HG02763 (cell line): ENCODE data around the gene ROBO2.
"Not testable (repeated sequence)": the region's sequence is repeated elsewhere in the genome, so short reads cannot be mapped to it uniquely, and the experiment has no call there.

Experiments used
- ATAC-seq: cut with Tn5 transposase; IDR thresholded peaks from one replicate; pipeline ENCODE4 v1.9.1; 2021; ENCODE audit warnings: mild to moderate bottlenecking, moderate library complexity; ENCODE audit not compliant: unreplicated experiment

Gene ROBO2

DNA sequence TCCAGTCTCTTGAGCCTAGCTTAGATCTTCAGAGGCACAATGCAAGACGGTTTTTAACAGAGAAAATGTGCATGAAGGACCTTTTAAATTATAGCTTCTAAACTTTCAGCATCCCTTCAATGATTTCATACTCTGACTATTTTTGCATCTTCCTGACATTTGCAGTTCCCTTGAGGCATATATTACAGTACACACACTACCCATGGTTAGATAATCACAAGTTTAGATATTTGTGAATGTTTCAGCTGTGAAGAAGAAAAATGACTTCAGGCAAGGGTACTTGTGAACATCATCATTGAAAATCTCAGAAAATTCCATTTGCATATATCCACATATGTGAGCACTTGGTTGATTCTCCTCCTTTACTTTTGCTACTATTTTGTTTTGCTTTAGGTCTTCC is 341.5 kb downstream of the ROBO2 start:
- no peak for ATAC-seq

DNA sequence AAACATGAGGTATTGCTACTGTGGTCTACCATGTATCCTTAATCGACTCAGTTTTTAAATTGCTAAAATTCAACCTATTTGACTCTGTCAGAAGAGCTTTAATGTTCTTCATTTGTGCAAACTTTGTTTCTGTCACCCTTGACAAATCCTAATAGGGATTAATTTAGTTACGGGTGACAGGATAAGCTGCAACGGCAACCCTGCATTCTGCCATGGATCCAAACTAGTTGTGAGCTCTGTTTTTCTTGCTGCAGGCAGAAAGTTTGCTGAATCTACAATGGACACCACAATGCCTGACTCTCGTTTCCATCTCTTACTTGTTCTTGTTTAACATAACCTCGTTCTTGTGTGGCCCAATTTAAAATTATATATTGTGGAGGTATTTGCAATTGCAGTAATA is 352.3 kb downstream of the ROBO2 start:
- ATAC-seq: no peak

DNA sequence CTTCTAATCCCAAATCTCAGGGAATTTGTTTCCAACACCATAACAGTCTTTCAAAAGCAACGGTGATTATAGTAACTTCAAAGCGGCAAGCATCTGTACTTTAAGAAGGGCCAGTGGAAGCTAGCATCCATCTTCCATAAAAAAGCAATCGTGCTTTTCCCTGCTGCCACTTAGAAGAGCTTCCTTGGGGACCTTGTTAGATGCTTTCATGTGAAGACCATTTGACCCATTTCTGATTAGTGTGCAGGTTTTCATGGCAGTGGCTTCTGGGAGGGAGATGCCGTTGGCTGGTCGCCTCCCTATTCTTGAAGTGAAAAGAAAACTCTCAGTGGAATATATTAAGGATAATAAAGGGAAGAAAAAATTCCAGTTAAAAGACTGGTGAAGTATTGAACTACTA is 354.1 kb downstream of the ROBO2 start:
- ATAC-seq: no peak

DNA sequence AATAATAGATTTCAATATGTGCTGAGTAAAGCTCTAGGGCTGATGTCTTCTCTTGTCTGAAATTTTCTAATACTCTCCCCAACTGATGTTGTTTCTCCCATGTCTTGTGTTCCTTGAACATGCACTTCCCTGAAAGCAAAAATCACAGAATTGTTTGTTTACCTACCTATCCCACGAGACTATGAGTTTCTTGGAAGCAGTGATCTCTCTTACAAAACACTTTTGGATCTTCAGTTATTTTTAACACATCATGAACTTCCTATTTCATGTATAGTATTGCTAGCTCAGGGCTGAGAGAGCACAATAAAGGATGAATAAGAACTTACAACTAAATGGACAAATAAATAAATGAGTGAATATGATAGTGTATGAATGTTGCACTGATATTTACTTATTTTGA is 365.0 kb downstream of the ROBO2 start:
- ATAC-seq: no peak

DNA sequence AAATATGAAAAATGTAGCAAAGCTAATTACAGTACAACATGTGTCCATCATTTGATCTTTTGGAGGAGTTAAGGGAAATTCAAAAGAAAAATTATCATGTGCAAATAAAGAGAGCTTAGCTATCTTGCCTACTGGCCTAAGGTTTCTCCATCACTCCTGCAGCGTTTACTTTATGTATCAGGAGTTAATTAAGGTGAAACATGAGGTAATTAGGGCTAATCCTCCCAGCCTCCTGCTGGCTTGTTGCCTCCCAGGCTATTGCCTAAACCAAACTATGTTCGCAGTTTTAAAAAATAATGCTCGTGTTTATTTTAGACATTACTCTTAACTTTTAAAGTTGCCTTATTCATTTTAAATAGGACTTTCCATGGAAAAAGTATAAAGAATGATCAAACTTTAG is 367.5 kb downstream of the ROBO2 start:
- no peak for ATAC-seq

DNA sequence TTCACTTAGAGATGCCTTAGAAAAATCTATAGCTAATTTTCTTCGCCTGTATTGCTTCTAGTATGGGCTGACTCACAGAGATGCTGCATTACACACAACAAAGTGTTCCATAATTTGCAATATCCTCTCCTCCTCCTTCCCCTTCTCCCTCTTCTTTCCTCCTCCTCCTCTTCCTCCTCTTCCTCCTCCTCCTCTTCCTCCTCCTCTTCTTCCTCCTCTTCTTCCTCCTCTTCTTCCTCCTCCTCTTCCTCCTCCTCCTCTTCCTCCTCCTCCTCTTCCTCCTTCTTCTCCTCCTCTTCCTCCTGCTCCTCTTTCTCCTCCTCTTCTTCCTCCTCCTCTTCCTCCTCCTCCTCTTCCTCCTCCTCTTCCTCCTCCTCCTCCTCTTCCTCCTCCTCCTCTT is 370.4 kb downstream of the ROBO2 start:
- ATAC-seq: not testable (repeated sequence)

DNA sequence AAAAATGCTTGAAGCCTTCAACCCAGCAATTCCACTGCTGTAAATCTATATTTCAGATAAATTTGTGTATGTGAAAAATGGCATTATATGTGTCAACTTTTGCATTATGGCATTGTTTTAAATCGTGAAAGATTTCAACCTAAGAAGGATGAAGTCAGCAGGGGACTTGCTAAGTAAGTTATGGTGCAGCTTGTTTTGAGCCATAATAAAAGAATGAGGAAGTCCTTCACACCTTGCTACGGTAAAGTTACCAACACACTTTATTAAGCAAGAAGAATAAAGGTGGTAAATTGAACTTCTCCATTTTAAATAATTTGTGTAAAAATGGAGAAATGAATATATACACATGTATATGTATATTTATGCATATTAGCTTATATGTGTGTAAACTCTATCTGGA is 371.4 kb downstream of the ROBO2 start:
- ATAC-seq: no peak

DNA sequence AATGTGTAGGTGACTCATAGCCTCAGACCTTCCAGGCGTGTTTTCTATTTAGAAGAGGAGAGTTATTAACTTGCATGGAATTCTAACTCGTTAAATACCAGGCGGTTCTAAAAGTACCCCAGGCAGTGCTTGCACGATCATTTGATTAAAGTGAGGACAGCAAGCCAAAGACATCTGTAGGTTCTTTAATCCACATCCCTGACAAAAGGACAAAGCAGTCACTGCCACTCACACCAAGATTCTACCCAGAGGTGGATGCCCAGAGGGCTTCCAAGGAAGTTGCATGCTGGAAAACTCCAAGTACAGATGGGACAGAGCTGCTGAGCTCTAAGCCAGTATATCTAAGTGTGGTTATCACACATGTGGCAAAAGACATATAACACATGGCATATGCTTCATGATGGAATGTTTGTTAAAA is 372.1 kb downstream of the ROBO2 start:
- ATAC-seq: no peak

DNA sequence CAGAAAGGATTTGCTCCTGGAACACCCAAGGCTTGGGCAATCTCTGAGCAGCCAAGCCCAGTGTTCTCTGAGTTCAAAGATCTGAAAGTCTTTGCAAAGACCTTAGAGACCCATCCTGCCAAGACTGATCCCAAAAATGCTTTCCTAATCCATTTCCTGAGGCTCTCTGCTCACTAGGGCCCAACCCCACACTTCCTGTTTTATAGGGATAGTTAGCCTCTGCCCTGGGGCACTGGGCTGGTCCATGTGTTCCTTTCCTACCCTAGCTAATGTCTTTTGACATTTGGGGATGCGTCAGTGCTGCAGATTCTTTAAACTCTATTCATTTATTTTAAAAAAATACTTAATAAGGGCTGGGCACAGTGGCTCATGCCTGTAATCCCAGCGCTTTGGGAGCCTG is 372.7 kb downstream of the ROBO2 start:
- no peak for ATAC-seq

DNA sequence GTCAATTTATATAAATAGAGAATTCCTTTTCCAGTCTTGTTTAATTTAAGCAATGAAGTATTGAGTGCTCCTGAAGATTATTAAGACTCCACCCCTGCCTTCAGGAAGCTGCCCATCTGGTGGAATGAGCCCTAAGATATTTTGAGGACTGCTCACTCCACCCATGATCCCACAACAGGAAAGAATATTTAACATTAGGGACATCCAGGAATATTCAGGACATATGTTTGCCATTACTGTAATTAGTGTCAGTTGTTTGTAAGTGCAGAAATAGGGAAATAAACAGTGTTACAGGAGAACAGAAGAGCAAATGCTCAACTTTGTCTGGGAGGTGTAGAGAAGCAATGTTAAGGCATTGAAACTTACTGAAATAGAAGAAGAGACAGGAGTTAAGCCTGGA is 375.0 kb downstream of the ROBO2 start:
- no peak for ATAC-seq

DNA sequence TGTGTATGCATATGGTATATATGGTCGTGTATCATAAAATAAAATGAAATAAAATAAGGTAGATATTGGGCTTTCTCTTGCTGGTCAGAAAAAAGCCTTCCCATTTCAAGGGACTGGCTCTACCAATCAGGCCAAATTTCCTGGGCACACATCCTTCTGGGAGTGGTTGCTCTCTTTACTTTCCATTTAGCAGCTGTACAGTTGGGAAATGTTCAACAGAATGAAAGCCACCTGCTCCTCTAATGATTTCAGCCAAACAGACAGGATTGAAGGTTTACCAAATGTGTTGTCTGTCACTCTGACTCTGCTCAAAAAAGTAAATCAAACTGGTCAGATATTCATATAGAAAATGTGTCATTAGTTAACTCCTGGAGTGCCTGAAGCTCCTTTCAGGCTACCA is 380.4 kb downstream of the ROBO2 start:
- no peak for ATAC-seq

DNA sequence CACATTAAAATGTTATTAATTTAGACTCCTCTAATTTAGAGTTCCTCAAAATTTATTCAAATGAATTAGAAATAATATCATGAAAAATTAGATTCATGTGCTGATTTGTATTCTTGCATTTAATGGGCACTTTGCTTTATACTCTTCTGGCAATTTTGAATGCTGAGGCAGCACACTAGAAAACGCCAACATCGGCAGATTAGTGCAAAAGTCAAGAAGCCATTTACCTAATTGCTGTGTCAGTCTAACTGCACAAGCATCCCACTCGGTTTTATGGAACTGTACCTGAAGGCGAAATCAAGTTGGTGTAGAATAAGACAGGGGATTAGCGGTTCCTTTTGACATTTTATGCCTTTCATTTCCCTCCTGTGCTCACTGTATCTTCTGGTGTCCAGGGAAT is 382.0 kb downstream of the ROBO2 start:
- ATAC-seq: no peak

DNA sequence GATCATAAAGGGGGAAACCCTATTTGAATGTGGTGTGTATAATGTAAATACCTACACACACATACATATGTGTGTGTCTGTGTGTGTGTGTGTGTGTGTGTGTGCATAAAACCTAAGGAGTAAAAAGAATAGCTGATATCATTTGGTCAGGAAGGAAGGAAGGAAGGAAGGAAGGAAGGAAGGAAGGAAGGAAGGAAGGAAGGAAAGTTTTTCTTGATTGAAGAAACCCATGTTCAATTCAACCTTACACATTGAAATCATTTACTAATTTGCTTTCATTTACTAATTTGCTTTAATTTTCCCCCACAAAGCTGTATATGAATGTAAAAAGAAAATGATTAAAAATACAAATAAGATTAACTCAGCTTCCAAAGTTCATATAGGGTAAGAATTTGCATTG is 386.6 kb downstream of the ROBO2 start:
- ATAC-seq: no peak

DNA sequence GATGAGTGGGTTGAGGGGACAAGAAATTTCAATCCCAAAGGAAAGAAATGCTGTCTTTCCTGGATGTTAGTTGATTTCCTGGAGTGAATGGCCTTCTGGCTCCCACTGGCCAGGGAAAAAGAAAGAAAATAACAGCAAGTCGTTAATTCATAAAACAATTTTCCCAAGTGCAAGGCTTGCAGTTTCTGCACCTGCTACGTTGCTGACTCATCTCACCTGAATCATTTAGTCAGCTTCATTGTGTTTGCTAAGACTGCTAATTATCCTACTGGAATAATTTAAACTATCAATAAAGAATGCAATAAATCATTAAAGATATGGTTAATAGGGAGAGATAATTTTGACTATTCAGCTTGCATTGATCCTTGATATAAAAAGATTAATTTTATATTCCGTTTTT is 387.6 kb downstream of the ROBO2 start:
- no peak for ATAC-seq

DNA sequence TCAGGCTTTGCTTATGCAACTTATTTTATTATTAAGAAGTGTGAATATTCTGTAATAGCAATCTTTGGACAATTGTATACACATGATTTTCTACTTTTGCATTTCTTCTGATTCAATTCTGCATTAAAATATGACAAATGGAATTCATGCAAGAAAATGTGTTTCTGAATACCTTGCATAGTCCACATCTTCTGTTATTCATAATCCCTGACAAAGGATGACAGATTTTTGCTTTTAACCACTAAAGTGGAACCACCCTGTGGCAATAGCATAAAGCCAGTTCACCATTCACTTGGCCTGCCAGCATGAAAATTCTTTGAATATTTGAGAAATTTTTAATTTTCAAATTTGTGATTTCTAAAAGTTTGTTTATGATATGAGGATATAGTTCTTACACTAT is 397.0 kb downstream of the ROBO2 start:
- ATAC-seq: no peak

DNA sequence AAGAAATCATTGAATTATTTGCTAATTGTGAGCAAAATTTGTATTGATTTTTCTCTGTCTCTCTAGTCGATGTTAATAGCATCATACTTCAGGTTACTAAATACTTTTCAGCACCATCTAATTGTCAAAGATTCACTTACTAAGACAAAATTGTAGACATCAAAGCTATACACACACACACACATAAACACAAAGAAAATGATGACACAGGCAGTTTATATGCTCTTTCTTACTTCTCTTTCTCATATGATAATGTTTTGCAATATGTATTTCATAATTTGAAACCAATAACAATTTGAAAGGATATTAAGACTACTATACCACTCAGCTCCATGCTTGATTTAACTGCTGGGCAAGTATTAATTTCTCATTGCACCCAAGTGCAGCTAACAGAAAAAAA is 406.2 kb downstream of the ROBO2 start:
- ATAC-seq: no peak

DNA sequence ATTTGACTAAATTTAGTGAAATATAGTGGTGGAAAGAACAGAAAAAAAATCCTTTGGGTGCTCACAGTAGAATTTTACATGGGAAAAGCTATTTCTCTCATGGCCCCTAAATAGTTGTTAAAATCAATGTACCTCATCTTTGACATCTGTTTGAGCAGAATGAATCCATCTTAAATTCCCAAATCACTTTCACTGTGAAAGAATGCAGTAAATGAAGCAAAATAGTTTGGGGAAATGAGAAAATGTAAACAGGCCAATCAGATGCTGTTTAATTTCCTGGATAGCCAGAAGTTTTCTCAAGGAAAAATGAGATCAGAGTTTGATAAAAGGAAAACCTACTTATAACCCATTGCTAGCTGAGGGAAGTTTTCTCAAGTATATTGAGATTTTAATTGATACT is 406.9 kb downstream of the ROBO2 start:
- ATAC-seq: no peak

DNA sequence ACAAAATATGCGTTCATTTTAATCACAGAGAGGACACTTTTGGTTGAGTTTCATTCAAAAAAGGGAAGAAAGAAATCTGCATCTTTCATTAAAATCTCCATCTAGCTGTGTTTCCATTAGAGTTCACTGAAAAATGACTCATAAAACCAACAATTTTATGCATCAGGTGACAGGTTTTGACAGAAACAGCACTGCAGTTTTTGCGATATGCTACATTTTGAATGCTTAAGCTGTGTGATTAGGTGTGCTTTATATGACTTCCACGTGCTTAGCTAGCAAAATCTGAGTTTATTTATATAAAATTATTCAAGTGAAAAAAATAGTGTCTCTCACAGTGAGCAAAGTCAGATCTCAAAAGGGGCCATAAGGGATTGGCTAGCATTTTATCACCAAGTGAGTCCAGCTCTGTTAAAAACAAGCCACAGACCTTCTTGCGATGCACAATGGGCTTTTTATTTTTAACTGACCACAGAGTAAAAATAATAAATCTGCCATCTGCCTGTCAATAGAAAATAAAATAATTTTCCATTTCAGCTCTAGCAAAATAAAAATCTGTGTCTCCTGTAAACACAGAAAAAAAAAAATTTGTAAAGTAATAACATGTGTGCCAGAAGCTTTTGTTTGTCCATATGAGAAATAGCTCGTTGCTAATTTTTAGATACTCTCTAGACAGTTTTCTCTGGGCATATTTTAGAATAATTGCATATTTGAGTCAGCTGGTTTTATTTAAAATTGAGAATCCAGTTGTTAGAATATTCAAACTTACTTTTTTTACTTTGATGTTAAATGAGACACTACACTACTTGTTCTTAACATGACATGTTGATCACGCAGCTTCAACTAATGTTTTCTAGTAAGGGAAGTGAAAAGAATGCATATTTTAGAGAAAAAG is 409.8 kb downstream of the ROBO2 start:
- no peak for ATAC-seq

DNA sequence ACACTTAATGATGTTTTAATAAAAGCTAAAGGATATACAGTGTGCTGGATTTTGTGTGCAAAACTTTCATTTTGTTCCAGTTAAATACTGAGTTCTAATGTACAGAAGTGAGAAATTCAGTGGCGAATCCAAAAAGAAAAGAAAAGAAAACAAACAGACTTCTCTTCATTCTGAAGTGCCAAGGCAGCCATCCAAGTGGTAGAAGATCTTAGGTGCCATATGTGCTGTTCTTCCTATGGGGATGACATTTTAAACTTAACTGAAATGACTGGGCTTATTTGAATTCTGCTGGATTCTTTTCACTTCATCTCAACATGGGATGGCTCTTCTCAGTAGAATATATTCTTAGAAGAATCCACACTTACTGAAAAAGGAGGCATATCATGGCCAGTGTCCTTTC is 416.5 kb downstream of the ROBO2 start:
- no peak for ATAC-seq

DNA sequence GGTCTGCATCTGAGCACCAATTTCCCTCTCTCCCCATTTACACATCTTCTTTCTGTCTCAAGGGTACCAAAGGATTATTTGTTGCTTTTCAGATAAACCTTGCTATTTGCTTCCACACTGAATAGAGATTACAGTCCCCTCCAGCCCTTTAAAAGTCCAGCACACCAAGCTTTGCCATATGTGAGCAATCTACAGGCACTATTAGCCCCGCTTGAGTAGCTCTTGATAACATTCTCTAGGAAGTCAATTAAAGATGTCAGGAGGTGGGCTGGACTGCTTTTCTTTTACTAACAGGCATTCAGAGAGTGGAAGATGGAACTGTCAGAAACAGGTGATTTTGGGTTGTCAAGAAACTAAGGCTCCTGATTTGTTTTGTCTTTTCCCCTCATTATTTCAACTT is 417.0 kb downstream of the ROBO2 start:
- no peak for ATAC-seq

DNA sequence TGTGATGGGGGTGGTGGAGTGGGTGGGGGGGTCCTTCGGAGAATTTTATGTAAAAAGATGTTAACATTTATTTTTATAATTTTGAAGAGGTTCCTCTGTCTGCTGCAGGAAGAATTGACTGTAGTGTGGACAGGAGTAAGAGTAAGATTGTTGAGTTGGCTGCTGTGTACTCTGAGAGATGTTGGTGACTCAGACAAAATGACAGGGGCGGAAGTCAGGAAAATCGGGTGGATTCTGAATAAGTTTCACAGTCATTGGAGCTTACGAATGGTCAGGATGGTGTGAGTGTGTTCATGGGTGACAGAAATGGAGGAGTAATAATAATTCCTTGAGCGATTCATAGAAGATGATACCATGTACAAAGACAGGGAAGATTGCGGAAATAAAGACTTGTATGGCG is 420.0 kb downstream of the ROBO2 start:
- no peak for ATAC-seq

DNA sequence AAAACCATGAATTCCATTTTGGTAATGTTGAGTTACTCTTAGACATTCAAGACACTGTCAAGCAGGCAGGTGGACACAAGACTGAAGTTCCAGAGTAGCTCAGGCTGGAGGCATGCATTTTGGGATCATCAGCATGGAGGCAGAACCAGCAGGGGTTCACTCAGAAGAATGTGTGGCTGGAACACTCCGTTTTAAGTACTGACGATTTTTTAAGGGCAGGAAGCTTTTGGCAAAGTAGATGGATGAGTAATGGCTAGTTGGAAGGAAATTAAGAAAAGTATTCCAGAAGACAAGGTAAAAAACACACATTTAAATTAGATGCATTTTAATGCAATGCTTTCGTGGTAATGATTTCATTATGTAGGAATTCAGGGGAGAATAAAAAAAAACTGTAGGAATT is 420.4 kb downstream of the ROBO2 start:
- ATAC-seq: no peak

DNA sequence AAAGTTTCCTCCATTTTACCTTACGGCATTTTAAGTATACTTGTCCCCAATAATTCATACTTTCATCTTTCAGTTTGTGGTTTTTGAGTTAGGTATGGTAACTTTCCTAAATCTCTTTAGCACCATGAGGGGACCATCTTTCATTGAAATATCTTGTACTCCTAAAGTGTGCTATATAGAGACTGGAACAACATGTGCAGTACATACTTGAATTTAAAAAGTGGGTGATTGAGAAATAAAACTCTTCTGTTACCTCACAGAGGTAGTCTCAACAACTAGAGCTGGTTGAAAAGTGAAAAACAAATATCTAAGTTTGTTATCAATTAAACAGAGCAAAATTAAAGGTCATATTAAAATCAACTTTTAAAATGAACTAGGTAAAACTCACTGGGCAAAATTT is 423.1 kb downstream of the ROBO2 start:
- ATAC-seq: no peak
